GM12892 (cell line): ENCODE data around the gene DNM1L.
"Not testable (repeated sequence)": the region's sequence is repeated elsewhere in the genome, so short reads cannot be mapped to it uniquely, and the experiment has no call there.

Source experiments
- DNase-seq: peaks from one replicate; pipeline ENCODE4 v3.0.0; 2011; ENCODE audit not compliant: insufficient read length
- FAIRE-seq: peaks from 2 replicates; lab custom pipeline; 2011; peaks lifted over from hg19 to GRCh38; lab: Jason Lieb, UNC
- POLR2A ChIP-seq: IDR thresholded peaks from 2 replicates; pipeline ENCODE4 v1.6.1; 2011; ENCODE audit warnings: low read depth, low read length, control low read depth
- POLR2AphosphoS5 ChIP-seq: IDR thresholded peaks from 2 replicates; pipeline ENCODE4 v1.6.1; 2011; ENCODE audit warnings: low read depth, low read length, control low read depth
- TAF1 ChIP-seq: IDR thresholded peaks from 2 replicates; pipeline ENCODE4 v1.6.1; 2011; ENCODE audit warnings: low read depth, mild to moderate bottlenecking, control low read depth, low read length, borderline replicate concordance

Gene DNM1L

DNA sequence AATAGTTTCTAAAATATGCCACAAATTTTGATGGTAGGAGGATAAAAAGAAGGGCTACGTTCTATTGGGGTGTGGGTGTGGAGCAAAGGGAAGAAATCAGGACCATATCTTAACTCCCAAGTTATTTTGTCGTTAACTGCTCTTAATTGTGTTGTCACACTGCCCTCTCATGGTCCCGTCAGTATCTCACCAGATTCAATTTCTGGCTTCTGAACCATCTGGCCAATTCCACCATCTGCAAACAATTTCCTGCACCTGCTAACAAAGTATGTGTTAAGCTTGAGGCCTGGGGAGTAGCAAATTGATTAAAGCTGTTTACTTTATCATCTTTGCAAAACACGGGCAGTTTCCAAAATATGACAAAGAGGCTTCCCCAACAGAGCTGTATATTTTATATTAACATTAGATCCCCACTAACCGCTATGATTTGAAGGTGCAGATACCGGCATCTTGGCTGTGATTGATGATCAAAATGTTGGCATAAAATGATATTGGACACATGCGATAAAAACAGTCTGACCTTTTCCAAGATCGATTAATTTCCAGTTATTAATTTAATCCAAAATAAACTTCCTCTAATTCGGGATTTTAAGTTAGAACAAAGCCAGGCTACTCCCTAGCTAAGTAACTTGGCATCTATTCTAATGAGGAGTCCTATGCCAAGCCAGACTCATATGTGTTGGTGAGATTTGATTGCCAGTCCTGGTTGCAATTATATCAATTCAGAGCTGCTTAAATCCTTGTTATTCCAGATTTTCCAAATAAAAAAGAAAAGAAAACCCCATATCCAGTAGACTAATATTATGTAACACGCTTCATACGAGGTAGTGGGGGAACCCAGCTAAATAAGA is 6.9 kb upstream of the DNM1L start:
- peak; percentile 76 for FAIRE-seq
- no peak for DNase-seq
- TF ChIP-seq TAF1: no peak
- no peak for TF ChIP-seq POLR2A
- no peak for TF ChIP-seq POLR2AphosphoS5

DNA sequence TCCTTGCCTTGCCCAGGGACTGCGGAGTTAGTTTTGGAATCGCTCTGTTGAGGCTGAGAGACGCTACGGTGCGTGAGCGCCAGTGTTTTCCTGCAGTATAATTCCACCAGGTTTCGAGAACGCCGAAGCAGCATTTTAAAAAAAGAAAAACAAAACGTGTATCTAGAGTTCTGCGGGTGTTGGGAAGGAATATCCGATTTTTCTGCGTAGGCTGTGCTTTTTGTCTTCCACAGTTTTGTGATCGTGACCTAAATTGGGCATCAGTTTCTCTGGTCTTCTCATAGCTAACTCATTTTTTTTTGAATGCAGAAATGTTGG is 778 bp downstream of the DNM1L start:
- no peak for DNase-seq
- TF ChIP-seq POLR2A: no peak
- no peak for TF ChIP-seq POLR2AphosphoS5
- TF ChIP-seq TAF1: no peak
- peak; percentile 51 for FAIRE-seq

DNA sequence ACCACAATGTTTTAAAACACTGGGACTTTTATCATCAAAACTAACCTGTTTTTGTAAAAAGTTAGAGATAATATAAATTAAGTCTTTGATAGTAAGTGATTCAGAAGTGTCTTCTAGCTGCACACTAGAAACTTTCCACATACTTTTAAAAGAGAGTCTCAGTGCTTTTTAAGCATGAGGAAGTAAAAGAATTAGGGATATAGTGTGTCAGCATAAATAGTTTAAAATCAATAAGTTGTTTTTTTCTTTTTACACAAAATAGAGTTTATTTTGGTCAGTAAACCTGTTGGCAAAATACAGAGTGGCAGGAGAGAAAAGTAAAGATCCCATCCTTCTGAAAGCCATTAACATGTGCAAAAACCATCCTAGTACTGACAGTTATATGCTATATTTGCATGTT is 1.7 kb downstream of the DNM1L start:
- FAIRE-seq (no peak), DNase-seq (no peak)
- no peak for TF ChIP-seq POLR2A
- TF ChIP-seq TAF1: no peak
- TF ChIP-seq POLR2AphosphoS5: no peak

DNA sequence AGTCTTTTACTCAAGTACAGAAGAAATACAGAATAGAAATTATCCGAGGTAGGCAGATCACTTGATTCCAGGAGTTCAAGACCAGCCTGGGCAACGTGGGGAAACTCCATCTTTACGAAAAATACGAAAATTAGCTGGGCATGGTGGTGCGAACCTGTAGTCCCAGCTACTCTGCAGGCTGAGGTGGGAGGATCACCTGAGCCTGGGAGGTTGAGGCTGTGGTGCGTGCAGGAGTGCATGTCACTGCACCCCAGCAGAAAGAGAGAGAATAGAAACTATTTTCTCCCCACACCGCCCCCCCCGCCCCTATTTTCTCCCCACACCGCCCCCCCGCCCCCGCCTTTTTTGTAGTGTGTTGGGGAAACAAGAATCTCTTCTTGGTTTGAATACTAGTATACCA is 2.2 kb downstream of the DNM1L start:
- no peak for DNase-seq
- FAIRE-seq: no peak
- no peak for TF ChIP-seq TAF1
- TF ChIP-seq POLR2A: no peak
- no peak for TF ChIP-seq POLR2AphosphoS5

DNA sequence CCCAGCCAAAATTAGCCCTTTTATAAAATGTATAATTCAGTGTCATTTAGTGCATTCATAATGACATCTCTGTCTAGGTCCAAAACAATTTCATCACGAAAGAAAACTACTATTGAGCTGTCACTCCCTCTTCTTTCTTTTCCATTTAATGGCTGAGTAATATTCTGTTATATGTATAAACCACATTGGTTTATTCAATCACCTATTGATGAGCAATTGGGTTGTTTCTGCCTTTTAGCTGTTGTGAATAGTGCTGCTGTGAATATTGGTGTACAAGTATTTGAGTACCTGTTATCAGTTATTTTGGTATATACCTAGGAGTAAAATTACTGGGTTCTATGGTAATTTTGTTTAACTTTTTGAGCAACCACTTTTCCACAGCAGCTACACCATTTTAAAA is 7.2 kb downstream of the DNM1L start:
- DNase-seq: no peak
- TF ChIP-seq POLR2AphosphoS5 (no peak), POLR2A (no peak), TAF1 (no peak)

DNA sequence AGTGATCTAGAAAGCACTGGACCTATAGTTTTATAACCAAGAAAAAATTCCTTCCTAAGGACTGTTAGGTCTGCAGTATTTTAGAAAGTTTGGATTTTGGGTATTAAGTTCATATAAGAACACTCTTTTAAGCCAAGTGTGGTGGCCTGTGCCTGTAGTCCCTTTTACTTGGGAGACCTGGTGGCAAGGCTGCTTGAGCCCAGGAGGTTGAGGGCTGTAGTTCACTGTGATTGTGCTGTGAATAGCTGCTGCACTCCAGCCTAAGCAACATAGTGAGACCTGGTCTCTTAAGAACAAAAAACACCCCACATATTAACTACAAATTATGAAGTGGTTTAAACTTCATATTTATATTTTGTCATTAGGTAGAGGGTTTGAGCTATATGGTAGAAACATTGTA is 9.7 kb downstream of the DNM1L start:
- DNase-seq: no peak
- FAIRE-seq: peak; percentile 5
- TF ChIP-seq POLR2A: no peak
- no peak for TF ChIP-seq TAF1
- TF ChIP-seq POLR2AphosphoS5: no peak

More for the DNA sequence above, 7.2 kb downstream of the DNM1L start:
- no peak for FAIRE-seq

DNA sequence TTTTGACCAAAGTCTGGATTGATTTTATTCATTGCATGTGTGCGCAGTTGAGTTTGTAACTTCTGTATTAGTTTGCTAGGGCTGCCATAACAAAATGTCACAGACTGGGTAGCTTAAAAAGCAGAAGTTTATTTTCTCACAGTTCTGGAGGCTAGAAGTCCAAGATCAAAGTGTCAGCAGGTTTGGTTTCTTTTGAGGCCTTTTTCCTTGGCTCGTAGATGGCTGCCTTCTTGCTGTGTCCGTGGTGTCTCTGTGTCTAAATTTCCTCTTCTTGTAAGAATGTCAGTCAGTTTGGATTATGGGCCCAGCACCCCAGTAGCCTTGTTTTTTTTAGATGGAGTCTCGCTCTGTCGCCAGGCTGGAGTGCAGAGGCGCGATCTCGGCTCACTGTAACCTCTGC is 11.8 kb downstream of the DNM1L start:
- DNase-seq (no peak), FAIRE-seq (no peak)
- TF ChIP-seq POLR2A (no peak), POLR2AphosphoS5 (no peak), TAF1 (no peak)

DNA sequence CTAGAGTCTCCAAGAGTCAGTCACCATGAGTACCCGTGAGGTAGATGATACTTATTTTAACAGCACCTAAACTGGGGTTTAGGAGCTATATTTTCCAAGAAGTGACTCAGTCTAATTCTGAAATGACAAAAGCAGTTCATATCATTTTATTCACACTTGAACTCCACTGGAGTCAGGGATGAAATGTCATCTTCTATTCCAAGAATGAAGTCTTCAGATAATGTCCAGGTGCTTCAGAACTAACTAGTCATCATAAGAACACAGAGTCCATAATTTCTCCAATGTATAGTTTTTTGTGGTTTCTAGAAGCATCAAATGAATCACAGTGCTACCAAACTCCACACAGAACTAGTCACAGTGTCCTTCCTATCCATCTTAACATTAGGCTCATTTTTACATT is 13.3 kb downstream of the DNM1L start:
- TF ChIP-seq TAF1 (no peak), POLR2AphosphoS5 (no peak), POLR2A (no peak)
- FAIRE-seq (peak; percentile 36), DNase-seq (no peak)

- FAIRE-seq (no peak), DNase-seq (no peak)
- TF ChIP-seq TAF1 (no peak), POLR2A (no peak), POLR2AphosphoS5 (no peak)
Measured at GRCh38 chr12:32693036-32693435, 13.9 kb downstream of the DNM1L start.

DNA sequence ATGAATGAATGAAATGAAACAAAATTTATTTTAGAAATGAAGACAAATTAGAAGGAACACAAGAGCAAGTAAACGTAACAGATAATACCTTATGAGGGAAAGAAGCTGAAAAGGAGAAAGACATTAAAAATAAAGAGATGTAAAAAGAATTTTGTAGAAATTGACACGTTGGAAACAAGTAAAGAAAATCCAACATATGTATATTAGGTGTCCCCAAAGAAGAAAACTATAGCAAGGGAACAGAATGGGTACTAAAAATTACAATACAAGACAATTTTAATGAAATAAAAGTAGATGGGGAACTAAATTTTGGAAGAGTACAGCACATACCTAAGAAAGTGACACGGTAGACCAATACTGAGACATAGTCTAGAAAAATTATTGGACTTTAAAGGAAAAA is 16.7 kb downstream of the DNM1L start:
- TF ChIP-seq TAF1 (no peak), POLR2AphosphoS5 (no peak), POLR2A (no peak)
- DNase-seq: no peak
- no peak for FAIRE-seq

DNA sequence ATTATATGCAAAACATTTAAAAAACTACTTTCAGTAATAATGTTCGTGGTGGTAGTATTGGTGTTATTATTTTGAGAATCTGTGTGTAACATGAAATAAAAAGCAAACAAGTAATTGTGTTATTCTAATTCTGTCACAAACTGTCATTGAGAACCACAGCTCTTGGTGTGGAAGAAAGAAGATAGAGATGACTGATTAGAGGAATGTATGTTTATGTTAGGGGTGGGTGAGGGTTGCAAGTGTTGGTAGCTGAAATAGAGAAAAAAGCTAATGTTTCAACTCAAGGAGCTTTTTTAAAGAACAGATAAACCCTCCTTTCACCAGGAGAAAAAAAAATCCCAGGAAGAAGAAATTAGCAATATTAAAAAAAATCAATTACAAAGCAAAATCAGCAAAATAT is 18.3 kb downstream of the DNM1L start:
- TF ChIP-seq POLR2A: no peak
- TF ChIP-seq POLR2AphosphoS5: no peak
- no peak for TF ChIP-seq TAF1
- FAIRE-seq: no peak
- no peak for DNase-seq

- DNase-seq (no peak), FAIRE-seq (no peak)
Measured at GRCh38 chr12:32698285-32698684, 19.2 kb downstream of the DNM1L start.

DNA sequence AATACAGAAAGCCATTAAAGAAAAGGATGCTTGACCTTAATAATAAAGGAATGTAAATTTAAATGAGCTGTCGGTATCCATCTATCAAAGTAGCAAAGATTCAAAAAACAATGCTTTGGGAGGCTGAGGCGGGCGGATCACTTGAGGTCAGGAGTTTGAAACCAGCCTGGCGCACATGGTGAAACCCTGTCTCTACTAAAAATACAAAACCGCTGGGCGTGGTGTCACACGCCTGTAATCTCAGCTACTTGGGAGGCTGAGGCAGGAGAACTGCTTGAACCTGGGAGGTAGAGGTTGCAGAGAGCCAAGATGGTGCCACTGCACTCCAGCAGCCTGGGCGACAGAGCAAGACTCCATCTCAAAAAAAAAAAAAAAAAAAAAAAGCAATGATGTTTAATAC is 20.3 kb downstream of the DNM1L start:
- not testable (repeated sequence) for DNase-seq

More at GRCh38 chr12:32698285-32698684, 19.2 kb downstream of the DNM1L start:
- no peak for TF ChIP-seq TAF1
- TF ChIP-seq POLR2A: no peak
- TF ChIP-seq POLR2AphosphoS5: no peak

More for the DNA sequence above, 20.3 kb downstream of the DNM1L start:
- FAIRE-seq: not testable (repeated sequence)
